GM18511 (cell line): ENCODE results near the gene CNGA3.
"Not testable (repeated sequence)": the region's sequence is repeated elsewhere in the genome, so short reads cannot be mapped to it uniquely, and the experiment has no call there.

Experiments used
- ATAC-seq: cut with Tn5 transposase; IDR thresholded peaks from one replicate; pipeline ENCODE4 v1.9.1; 2021; ENCODE audit warnings: mild to moderate bottlenecking, moderate library complexity; ENCODE audit not compliant: unreplicated experiment

CNGA3 gene

DNA sequence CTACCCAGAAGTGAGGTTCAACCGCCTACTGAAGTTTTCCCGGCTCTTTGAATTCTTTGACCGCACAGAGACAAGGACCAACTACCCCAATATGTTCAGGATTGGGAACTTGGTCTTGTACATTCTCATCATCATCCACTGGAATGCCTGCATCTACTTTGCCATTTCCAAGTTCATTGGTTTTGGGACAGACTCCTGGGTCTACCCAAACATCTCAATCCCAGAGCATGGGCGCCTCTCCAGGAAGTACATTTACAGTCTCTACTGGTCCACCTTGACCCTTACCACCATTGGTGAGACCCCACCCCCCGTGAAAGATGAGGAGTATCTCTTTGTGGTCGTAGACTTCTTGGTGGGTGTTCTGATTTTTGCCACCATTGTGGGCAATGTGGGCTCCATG, 49.7 kb downstream of the CNGA3 start:
- ATAC-seq: no peak

- no peak for ATAC-seq
Measured at GRCh38 chr2:98396745-98397355, 50.6 kb downstream of the CNGA3 start.

GRCh38 chr2:98399140-98399539, 52.9 kb downstream of the CNGA3 start:
- ATAC-seq: no peak

GRCh38 chr2:98403878-98404277, 57.6 kb downstream of the CNGA3 start:
- ATAC-seq: no peak

DNA sequence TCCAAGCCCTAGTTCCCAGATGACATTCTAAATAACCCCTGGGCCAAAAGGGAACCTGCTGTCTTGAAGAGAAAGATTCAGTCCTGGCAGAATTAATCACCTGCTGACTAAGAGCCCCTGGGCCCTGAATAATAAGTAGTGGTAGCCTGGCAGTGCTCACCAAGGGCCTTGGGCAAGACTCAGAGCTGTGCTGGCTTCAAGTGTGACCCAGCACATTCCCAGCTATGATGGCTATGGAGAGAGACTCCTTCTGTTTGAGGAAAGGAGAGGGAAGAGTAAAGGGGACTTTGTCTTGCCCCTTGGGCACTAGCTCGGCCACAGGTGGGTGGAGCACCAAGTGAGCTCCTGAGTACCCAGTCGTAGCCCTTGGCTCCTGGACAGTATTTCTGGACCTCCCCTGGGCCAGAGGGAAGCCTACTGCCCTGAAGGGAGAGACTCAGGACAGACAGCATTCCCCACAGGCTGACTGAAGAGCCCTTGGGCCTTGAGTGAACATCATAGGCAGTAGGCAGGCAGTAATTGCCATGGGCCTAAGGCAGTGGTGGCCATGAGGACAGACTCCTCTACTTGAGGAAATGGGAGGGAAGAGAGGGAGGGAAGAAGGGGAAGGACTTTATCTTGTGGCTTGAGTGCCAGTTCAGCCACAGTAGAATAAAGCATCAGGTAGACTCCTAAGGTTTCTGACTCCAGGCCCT, 58.4 kb downstream of the CNGA3 start:
- no peak for ATAC-seq

DNA sequence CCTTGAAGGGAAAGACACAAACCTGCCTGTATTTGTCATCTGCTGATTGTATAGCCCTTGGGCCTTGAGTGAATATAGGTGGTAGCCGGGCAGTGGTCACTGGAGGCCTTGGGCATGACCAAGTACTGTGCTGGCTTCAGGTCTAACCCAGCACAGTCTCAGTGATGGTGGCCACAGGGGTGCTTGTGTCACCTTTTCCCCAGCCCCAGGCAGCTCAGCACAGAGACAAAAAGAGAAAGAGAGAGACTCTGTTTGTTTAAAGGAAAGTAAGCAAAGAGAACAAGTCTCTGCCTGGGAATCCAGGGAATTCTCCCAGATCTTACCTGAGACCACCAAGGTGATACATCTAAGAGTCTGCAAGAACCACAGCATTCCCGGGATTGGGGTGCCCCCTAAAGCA, 59.0 kb downstream of the CNGA3 start:
- no peak for ATAC-seq

- no peak for ATAC-seq
Measured at GRCh38 chr2:98408155-98408554, 61.9 kb downstream of the CNGA3 start.

DNA sequence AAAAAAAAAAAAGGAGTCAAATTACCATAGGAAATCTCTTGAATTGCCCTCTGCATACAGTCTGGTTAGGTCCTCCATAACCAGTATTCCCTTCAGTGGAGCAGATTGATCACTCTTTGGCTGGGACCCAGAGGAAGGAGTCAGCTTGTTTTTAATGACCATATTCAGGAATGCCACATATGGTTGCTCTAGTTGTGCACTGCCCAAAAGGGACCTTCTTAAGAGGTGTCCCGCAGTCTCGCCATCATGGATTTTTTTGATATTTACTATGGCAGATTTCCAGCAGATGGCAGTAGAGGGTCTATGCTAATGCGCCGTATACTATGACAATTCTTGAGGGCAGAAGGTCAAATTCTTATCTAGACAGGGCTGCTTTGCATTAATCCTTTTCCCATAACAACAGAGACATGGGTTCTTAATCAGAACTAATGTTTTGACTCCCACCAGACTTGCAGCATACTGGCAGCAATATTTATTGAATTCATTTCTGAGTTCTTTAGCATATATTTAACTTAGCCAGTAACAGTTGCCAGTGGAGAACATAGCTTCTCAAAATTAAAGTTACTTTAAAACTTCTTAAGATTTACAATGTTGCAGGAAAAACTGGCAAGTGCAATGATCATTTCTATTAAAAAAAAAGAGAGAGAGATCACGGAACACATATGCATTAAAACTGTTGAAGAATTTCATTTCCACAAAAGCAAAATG, 66.6 kb downstream of the CNGA3 start:
- ATAC-seq: peak; percentile 71

GRCh38 chr2:98414246-98414645, 68.0 kb downstream of the CNGA3 start:
- ATAC-seq: not testable (repeated sequence)

- ATAC-seq: not testable (repeated sequence)
Measured at GRCh38 chr2:98415719-98416248, 69.5 kb downstream of the CNGA3 start.

DNA sequence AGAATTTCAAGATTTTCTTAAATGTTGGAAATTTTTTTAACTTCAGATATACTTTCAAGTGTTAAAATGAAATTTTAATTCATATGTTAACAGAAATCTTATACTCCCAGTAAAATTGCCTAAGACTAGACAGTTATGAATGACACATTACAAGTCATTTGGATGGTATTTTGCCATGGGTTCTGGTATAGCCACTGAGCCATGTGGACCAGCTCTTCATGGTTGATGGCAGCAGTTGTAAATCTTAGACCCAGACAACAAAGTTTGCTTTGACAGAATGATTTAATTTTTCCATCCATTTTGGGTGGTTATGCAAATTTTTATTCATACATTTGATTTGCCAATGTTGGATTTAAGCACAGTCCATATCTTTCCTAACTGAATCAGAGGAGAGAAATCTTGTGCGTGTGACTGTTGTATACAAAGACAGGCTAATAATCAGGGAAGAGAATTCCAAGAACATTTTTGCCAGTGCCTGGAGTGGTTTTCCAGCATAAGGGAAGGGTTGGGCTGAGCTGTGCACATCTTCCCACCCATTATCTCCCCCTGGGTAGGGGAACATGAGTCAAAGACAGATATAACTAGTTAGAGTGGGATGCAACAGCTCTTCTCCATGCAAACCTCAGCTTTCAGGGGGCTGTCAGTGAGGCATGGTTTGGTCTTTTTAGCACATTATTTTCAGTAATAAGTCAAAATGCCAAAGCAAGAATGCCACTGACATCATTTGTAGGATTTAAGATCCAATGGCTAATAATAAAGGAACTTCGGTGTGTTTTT, 70.3 kb downstream of the CNGA3 start:
- ATAC-seq: no peak

- no peak for ATAC-seq
Measured at GRCh38 chr2:98419544-98419943, 73.3 kb downstream of the CNGA3 start.

DNA sequence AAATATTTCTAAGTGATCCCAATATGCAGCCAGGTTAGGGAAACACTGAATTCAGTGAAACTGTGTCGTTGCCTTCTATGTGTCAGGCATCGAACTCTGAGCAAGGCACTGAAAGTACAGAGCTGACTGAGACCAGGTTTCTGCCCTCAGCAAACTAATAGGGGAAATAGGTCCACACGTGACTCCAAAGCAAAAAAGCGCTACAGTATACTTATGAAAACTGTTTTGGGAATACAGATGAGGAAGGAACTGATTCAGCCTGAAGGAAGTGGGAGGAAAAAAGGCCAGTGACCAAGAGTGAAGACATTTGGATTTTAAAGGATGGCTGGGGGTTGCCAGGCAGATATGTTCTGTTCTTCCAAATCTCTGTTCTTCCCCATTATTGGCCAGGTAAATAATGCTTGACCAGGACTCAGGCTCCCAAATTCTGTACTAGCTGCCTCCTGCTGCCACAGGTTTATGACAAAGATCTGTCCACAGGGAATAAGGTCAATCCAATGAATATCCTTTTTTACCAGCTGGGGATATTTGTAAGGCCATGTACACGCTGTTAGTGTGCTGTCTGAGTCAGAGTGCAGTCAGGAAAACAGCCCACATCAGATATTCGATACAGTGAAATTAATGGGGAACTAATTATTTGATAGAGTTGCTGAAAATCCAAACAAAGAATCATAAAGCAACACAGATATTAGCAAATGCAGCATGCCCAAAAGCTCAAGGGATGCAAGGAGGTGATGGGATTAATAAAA, 73.9 kb downstream of the CNGA3 start:
- ATAC-seq: no peak

- ATAC-seq: no peak
Measured at GRCh38 chr2:98422449-98422848, 76.2 kb downstream of the CNGA3 start.

- no peak for ATAC-seq
Measured at GRCh38 chr2:98426771-98427170, 80.5 kb downstream of the CNGA3 start.

DNA sequence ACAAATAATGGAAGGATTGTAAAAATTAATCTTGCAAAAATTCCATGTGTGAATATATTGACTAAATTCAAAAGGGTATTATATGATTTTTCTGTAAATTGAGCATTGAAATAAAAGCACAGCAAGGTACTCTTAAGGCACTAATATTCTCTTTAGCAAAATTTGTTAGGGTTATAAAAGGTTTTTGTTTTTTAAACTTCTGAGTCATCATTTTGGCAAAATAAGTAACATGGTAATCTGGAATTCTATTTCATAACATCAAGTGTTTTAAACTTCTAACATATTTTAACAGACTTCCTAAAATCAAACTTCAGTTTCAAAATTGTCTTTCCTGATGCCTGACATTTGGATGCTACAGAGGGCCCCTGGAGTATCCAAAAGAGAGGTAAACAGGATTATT, 85.9 kb downstream of the CNGA3 start:
- ATAC-seq: no peak

- ATAC-seq: no peak
Measured at GRCh38 chr2:98433363-98433964, 87.2 kb downstream of the CNGA3 start.

- no peak for ATAC-seq
Measured at GRCh38 chr2:98434492-98434891, 88.2 kb downstream of the CNGA3 start.

DNA sequence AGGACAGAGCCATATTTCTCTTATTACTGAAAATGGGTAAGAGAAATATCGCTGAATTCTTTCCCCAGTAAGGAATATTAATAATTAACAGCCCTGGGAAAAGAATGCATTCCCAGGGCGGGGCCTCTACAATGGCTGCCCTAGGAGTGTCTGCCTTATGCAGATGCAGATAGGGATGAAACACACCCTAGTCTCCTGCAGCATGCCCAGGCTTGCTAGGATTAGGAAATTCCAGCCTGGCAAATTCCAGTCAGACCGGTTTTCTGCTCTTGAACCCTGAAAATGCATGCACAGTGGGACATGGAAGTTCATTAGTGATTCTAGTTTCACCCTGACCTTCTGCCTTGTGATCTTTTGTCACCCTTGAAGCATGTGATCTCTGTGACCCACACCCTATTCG, 89.4 kb downstream of the CNGA3 start:
- not testable (repeated sequence) for ATAC-seq

GRCh38 chr2:98436734-98437133, 90.5 kb downstream of the CNGA3 start:
- ATAC-seq: no peak
